DND-41 (cell line): ENCODE results near the gene FPR3.

Source experiments
- CTCF ChIP-seq: IDR thresholded peaks from 2 replicates; pipeline ENCODE4 v1.5.1; 2012; ENCODE audit warnings: borderline replicate concordance, low read length, moderate library complexity, mild to moderate bottlenecking; ENCODE audit not compliant: poor library complexity, severe bottlenecking; ENCODE audit errors: extremely low read depth
- EZH2 ChIP-seq: IDR thresholded peaks from 3 replicates; pipeline ENCODE4 v1.6.1; 2012; ENCODE audit warnings: borderline replicate concordance, low read depth, mild to moderate bottlenecking, moderate library complexity, low read length, inconsistent platforms; ENCODE audit not compliant: severe bottlenecking

GRCh38 chr19:51808333-51808986 lies 13.5 kb downstream of the FPR3 start:
- TF ChIP-seq CTCF (no peak), EZH2 (no peak)
